ENCODE data around the gene LEF1.

- no peak for TF ChIP-seq CTCF (IDR thresholded peaks at IDR 0.05)
- TF ChIP-seq ZFX (IDR thresholded peaks at IDR 0.05; ENCODE audit: borderline replicate concordance), result no peak
Measured at GRCh38 chr4:108113229-108113628, 55.5 kb downstream of the LEF1 start.

Measured in 22Rv1 (cell line).